SW 1271 (cell line): ENCODE measurements around the gene KRT13.
A peak's percentile ranks its signal among the peaks of the same experiment; 100 is the strongest.

Experiments used
- DNase-seq, 2 experiments: peaks; one replicate each; lab custom pipeline; 2025; lab: John Stamatoyannopoulos, UW

KRT13 gene

GRCh38 chr17:41467561-41467960 lies 37.9 kb downstream of the KRT13 start:
- no peak for DNase-seq

- DNase-seq = no peak
Observed at GRCh38 chr17:41466988-41467387, 38.4 kb downstream of the KRT13 start, which contains the start of gene KRT32. Gene KRT32 (minus strand): TSS chr17:41467386. CDS start chr17:41467325, 61 bp downstream.

- DNase-seq = peak; percentile 53 to 90
Observed at GRCh38 chr17:41464682-41465081, 40.7 kb downstream of the KRT13 start.

GRCh38 chr17:41464173-41464572 lies 41.2 kb downstream of the KRT13 start:
- DNase-seq = no peak

- no peak for DNase-seq
Observed at GRCh38 chr17:41463746-41464145, 41.7 kb downstream of the KRT13 start.

GRCh38 chr17:41462705-41463104 lies 42.7 kb downstream of the KRT13 start:
- DNase-seq = no peak

- DNase-seq = no peak
Observed at GRCh38 chr17:41457676-41458075, 47.7 kb downstream of the KRT13 start.

GRCh38 chr17:41456204-41456603 lies 49.2 kb downstream of the KRT13 start:
- DNase-seq = no peak

GRCh38 chr17:41455236-41455635 lies 50.2 kb downstream of the KRT13 start:
- DNase-seq = no peak

- DNase-seq = no peak
Observed at GRCh38 chr17:41453066-41453465, 52.3 kb downstream of the KRT13 start.

- DNase-seq = no peak
Observed at GRCh38 chr17:41452281-41452680, 53.1 kb downstream of the KRT13 start.

- DNase-seq = no peak
Observed at GRCh38 chr17:41451154-41451728, 54.2 kb downstream of the KRT13 start.
